Trophoblast cell (in vitro differentiated cells and primary cell): ENCODE data around the gene PRXL2B.

Experiments used
- DNase-seq, 2 donors: peaks; one replicate each; pipeline ENCODE4 v3.0.0-alpha.2; 2016
- H2AFZ ChIP-seq: 2 replicates; pipeline ENCODE4 v1.6.1; 2013; ENCODE audit warnings: low read length, moderate library complexity, mild to moderate bottlenecking; ENCODE audit not compliant: insufficient read depth, poor library complexity
- H2AK5ac ChIP-seq: 2 replicates; pipeline ENCODE4 v1.6.1; 2013; ENCODE audit warnings: mild to moderate bottlenecking, low read length
- H2BK120ac ChIP-seq: 2 replicates; pipeline ENCODE4 v1.6.1; 2013; ENCODE audit warnings: low read length, mild to moderate bottlenecking, moderate library complexity; ENCODE audit not compliant: insufficient read depth, poor library complexity
- H2BK12ac ChIP-seq: 2 replicates; pipeline ENCODE4 v1.6.1; 2013; ENCODE audit warnings: mild to moderate bottlenecking, low read length, moderate library complexity
- H2BK5ac ChIP-seq: 2 replicates; pipeline ENCODE4 v1.6.1; 2013; ENCODE audit warnings: low read length, low read depth, moderate library complexity, mild to moderate bottlenecking; ENCODE audit not compliant: poor library complexity
- H3K14ac ChIP-seq: 2 replicates; pipeline ENCODE4 v1.6.1; 2013; ENCODE audit warnings: mild to moderate bottlenecking, low read length
- H3K18ac ChIP-seq: 2 replicates; pipeline ENCODE4 v1.6.1; 2013; ENCODE audit warnings: mild to moderate bottlenecking, low read length
- H3K23ac ChIP-seq: 2 replicates; pipeline ENCODE4 v1.6.1; 2013; ENCODE audit warnings: low read length
- H3K27ac ChIP-seq: 2 replicates; pipeline ENCODE4 v1.5.1; 2013; ENCODE audit warnings: low read depth, mild to moderate bottlenecking, inconsistent platforms, low read length, moderate library complexity
- H3K27me3 ChIP-seq: 2 replicates; pipeline ENCODE4 v1.6.1; 2013; ENCODE audit warnings: inconsistent platforms, mild to moderate bottlenecking, low read length, moderate library complexity; ENCODE audit not compliant: insufficient read depth
- H3K36me3 ChIP-seq, 2 experiments: 1 replicate in 1 of 2; 2 replicates in 1 of 2; pipeline ENCODE4 v1.6.1; 2013; ENCODE audit warnings: low read length in 2 of 2, mild to moderate bottlenecking in 2 of 2, moderate library complexity in 1 of 2; ENCODE audit not compliant: insufficient read depth in 2 of 2, control insufficient read depth in 1 of 2
- H3K4ac ChIP-seq: 2 replicates; pipeline ENCODE4 v1.6.1; 2013; ENCODE audit warnings: low read depth, mild to moderate bottlenecking, low read length, moderate library complexity
- H3K4me1 ChIP-seq, 2 experiments: 1 replicate in 1 of 2; 2 replicates in 1 of 2; pipeline ENCODE4 v1.6.1; 2013; ENCODE audit warnings: low read length in 2 of 2, mild to moderate bottlenecking in 2 of 2, moderate library complexity in 1 of 2; ENCODE audit not compliant: insufficient read depth in 2 of 2, control insufficient read depth in 1 of 2
- H3K4me2 ChIP-seq: 2 replicates; pipeline ENCODE4 v1.6.1; 2013; ENCODE audit warnings: inconsistent platforms, mild to moderate bottlenecking, low read length, moderate library complexity
- H3K4me3 ChIP-seq: 2 replicates; pipeline ENCODE4 v1.5.1; 2013; ENCODE audit warnings: mild to moderate bottlenecking, low read depth, low read length, inconsistent platforms
- H3K79me1 ChIP-seq: one replicate; pipeline ENCODE4 v1.6.1; 2013; ENCODE audit warnings: low read length
- H3K79me2 ChIP-seq: 2 replicates; pipeline ENCODE4 v1.6.1; 2013; ENCODE audit warnings: low read length, mild to moderate bottlenecking; ENCODE audit not compliant: control insufficient read depth, insufficient read depth, poor library complexity
- H3K9ac ChIP-seq: 2 replicates; pipeline ENCODE4 v1.6.1; 2013; ENCODE audit warnings: mild to moderate bottlenecking, low read length
- H3K9me3 ChIP-seq: 2 replicates; pipeline ENCODE4 v1.6.1; 2013; ENCODE audit warnings: low read depth, mild to moderate bottlenecking, control low read depth, inconsistent platforms, low read length; ENCODE audit not compliant: insufficient read depth
- H4K12ac ChIP-seq: 2 replicates; pipeline ENCODE4 v1.6.1; 2013; ENCODE audit warnings: low read depth, mild to moderate bottlenecking, low read length, moderate library complexity
- H4K8ac ChIP-seq: 2 replicates; pipeline ENCODE4 v1.6.1; 2013; ENCODE audit warnings: low read depth, mild to moderate bottlenecking, low read length, moderate library complexity
- H4K91ac ChIP-seq: one replicate; pipeline ENCODE4 v1.6.1; 2013; ENCODE audit warnings: low read depth, mild to moderate bottlenecking, low read length, moderate library complexity
- WGBS: extraction: QIAGEN DNeasy Blood & Tissue Kit; methylation state at CpG from one replicate; pipeline ENCODE4 v1.1.7; 2013; ENCODE audit warnings: missing lambda C conversion rate; ENCODE audit not compliant: insufficient read length, insufficient coverage; ENCODE audit errors: extremely low coverage; 5-methylcytosine and 5-hydroxymethylcytosine counted together

Gene PRXL2B

GRCh38 chr1:2543543-2544092 lies 43.0 kb upstream of the PRXL2B start:
- no peak overlapping the region for H2AFZ ChIP-seq
- H3K79me2 ChIP-seq, result no peaks in the 10 kb centered on the region
- H3K9ac ChIP-seq, result no peak overlapping the region
- H3K18ac ChIP-seq, result no peak overlapping the region
- DNase-seq, result peak in 1 of 2 donors; percentile 28
- peaks cover 8% of the 10 kb centered on the region for H3K79me1 ChIP-seq
- no peak overlapping the region for H4K91ac ChIP-seq
- no peak overlapping the region for H3K27ac ChIP-seq
- H2BK5ac ChIP-seq, result no peak overlapping the region
- H2BK120ac ChIP-seq, result no peak overlapping the region
- H3K36me3 ChIP-seq, result no peaks in the 10 kb centered on the region
- no peak overlapping the region for H3K14ac ChIP-seq
- H2AK5ac ChIP-seq, result no peak overlapping the region
- peaks cover 13 to 21% of the 10 kb centered on the region in 2 experiments for H3K4me1 ChIP-seq
- no peak overlapping the region for H3K4me2 ChIP-seq
- H3K27me3 ChIP-seq, result peaks cover 4% of the 10 kb centered on the region
- no peak overlapping the region for H4K12ac ChIP-seq
- H3K4me3 ChIP-seq, result no peak overlapping the region
- no peak overlapping the region for H4K8ac ChIP-seq
- H3K23ac ChIP-seq, result no peak overlapping the region
- H3K9me3 ChIP-seq, result no peaks in the 10 kb centered on the region
- no peak overlapping the region for H2BK12ac ChIP-seq
- no peak overlapping the region for H3K4ac ChIP-seq
- no CpG with 5 or more reads among the region's 26 CpGs for WGBS

GRCh38 chr1:2544093-2544874 lies 42.3 kb upstream of the PRXL2B start:
- H3K4ac ChIP-seq, result no peak overlapping the region
- no peak overlapping the region for H3K4me3 ChIP-seq
- no peaks in the 10 kb centered on the region for H3K79me2 ChIP-seq
- no peak overlapping the region for H2AK5ac ChIP-seq
- no peak overlapping the region for H2BK12ac ChIP-seq
- no peak overlapping the region for H2AFZ ChIP-seq
- H3K36me3 ChIP-seq, result no peaks in the 10 kb centered on the region
- DNase-seq, result no peak
- peaks cover 8% of the 10 kb centered on the region for H3K79me1 ChIP-seq
- peaks cover 13 to 21% of the 10 kb centered on the region in 2 experiments for H3K4me1 ChIP-seq
- H3K9me3 ChIP-seq, result no peaks in the 10 kb centered on the region
- no peak overlapping the region for H4K8ac ChIP-seq
- no peak overlapping the region for H3K9ac ChIP-seq
- H4K12ac ChIP-seq, result no peak overlapping the region
- H3K14ac ChIP-seq, result no peak overlapping the region
- no peak overlapping the region for H2BK120ac ChIP-seq
- H4K91ac ChIP-seq, result no peak overlapping the region
- no peak overlapping the region for H2BK5ac ChIP-seq
- no peak overlapping the region for H3K4me2 ChIP-seq
- peaks cover 4% of the 10 kb centered on the region for H3K27me3 ChIP-seq
- no CpG with 5 or more reads among the region's 26 CpGs for WGBS
- H3K23ac ChIP-seq, result no peak overlapping the region
- no peak overlapping the region for H3K27ac ChIP-seq
- H3K18ac ChIP-seq, result no peak overlapping the region

- WGBS, result no CpG with 5 or more reads among the region's 19 CpGs
- Histone ChIP-seq H3K18ac (no peak overlapping the region), H2BK12ac (peak overlapping the region; percentile 25), H3K4me1 (peaks cover 13 to 21% of the 10 kb centered on the region in 2 experiments), H3K27me3 (peaks cover 4% of the 10 kb centered on the region), H2BK120ac (no peak overlapping the region), H2BK5ac (no peak overlapping the region), H3K79me2 (no peaks in the 10 kb centered on the region), H3K27ac (no peak overlapping the region), H3K4me2 (no peak overlapping the region), H2AK5ac (no peak overlapping the region), H3K9me3 (no peaks in the 10 kb centered on the region), H3K9ac (no peak overlapping the region), H3K36me3 (no peaks in the 10 kb centered on the region), H4K91ac (peak overlapping the region; percentile 20), H3K14ac (no peak overlapping the region), H4K12ac (no peak overlapping the region), H3K4me3 (no peak overlapping the region), H2AFZ (peak overlapping the region; percentile 11), H3K79me1 (peaks cover 8% of the 10 kb centered on the region), H4K8ac (no peak overlapping the region), H3K23ac (no peak overlapping the region), H3K4ac (no peak overlapping the region)
- peak; percentile 86 to 89 for DNase-seq
Observed at GRCh38 chr1:2544875-2545640, 41.5 kb upstream of the PRXL2B start.

GRCh38 chr1:2545754-2546514 lies 40.6 kb upstream of the PRXL2B start:
- Histone ChIP-seq H3K4me1 (peaks cover 13 to 21% of the 10 kb centered on the region in 2 experiments), H3K9ac (no peak overlapping the region), H4K91ac (peak overlapping the region; percentile 20), H2AFZ (peak overlapping the region; percentile 32), H3K4ac (no peak overlapping the region), H3K79me2 (no peaks in the 10 kb centered on the region), H3K4me2 (peak overlapping the region; percentile 57), H3K14ac (peak overlapping the region; percentile 49), H3K36me3 (no peaks in the 10 kb centered on the region), H2AK5ac (no peak overlapping the region), H3K4me3 (peak overlapping the region; percentile 29), H3K79me1 (peaks cover 8% of the 10 kb centered on the region), H4K12ac (no peak overlapping the region), H3K27ac (no peak overlapping the region), H3K18ac (peak overlapping the region; percentile 71), H2BK5ac (no peak overlapping the region), H3K23ac (no peak overlapping the region), H2BK12ac (no peak overlapping the region), H3K27me3 (peaks cover 2% of the 10 kb centered on the region), H3K9me3 (no peaks in the 10 kb centered on the region), H4K8ac (peak overlapping the region; percentile 55), H2BK120ac (no peak overlapping the region)
- no CpG with 5 or more reads among the region's 43 CpGs for WGBS
- peak; percentile 87 to 90 for DNase-seq
